ENCODE data around the gene TMEM95.

Gene TMEM95

GRCh38 chr17:7389924-7390910 is 35.3 kb downstream of the TMEM95 start:
- TF ChIP-seq EZH2 (IDR thresholded peaks at IDR 0.05; ENCODE audit: borderline replicate concordance, low read depth, low read length, severe bottlenecking) = no peak
- TF ChIP-seq, protein P1, sequence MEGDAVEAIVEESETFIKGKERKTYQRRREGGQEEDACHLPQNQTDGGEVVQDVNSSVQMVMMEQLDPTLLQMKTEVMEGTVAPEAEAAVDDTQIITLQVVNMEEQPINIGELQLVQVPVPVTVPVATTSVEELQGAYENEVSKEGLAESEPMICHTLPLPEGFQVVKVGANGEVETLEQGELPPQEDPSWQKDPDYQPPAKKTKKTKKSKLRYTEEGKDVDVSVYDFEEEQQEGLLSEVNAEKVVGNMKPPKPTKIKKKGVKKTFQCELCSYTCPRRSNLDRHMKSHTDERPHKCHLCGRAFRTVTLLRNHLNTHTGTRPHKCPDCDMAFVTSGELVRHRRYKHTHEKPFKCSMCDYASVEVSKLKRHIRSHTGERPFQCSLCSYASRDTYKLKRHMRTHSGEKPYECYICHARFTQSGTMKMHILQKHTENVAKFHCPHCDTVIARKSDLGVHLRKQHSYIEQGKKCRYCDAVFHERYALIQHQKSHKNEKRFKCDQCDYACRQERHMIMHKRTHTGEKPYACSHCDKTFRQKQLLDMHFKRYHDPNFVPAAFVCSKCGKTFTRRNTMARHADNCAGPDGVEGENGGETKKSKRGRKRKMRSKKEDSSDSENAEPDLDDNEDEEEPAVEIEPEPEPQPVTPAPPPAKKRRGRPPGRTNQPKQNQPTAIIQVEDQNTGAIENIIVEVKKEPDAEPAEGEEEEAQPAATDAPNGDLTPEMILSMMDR (IDR thresholded peaks at IDR 0.05; ENCODE audit: borderline replicate concordance, extremely low read depth, low read length, poor library complexity, severe bottlenecking) = no peak

DNA sequence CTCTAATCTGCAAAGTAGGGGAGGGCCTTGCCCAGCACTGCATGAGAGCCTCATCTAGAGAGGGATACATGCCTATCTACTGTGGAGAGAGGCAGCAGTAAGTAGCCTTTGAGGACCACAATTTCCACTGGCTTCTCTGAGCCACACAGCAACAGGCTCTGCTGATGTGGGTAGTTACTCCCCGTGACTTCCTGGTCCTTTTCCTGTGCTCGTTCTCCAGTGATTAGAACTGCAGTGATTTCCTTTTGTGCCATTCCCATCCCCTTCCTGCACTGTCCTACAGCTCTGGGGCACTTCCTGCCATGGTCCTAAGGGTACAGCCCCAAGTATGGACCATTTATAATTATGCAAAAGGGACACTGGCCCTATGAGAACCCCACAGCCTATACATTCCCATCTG is 36.4 kb downstream of the TMEM95 start:
- no peaks in the 10 kb centered on the region for H4K20me1 ChIP-seq (ENCODE audit: insufficient read depth, low read length)
- no peak overlapping the region for H3K4me2 ChIP-seq (ENCODE audit: insufficient read depth, low read length)
- ATAC-seq (ENCODE audit: insufficient read depth, low read depth) = no peak
- TF ChIP-seq, protein P1 (IDR thresholded peaks at IDR 0.05; ENCODE audit: borderline replicate concordance, extremely low read depth, low read length, poor library complexity, severe bottlenecking) = no peak
- no peak for TF ChIP-seq EZH2 (IDR thresholded peaks at IDR 0.05; ENCODE audit: borderline replicate concordance, low read depth, low read length, severe bottlenecking)
- H3K27me3 ChIP-seq (ENCODE audit: insufficient read depth, low read length, poor library complexity) = no peaks in the 10 kb centered on the region
- DNase-seq = no peak
- H3K36me3 ChIP-seq (ENCODE audit: insufficient read depth, low read length) = no peaks in the 10 kb centered on the region
- peaks cover 20% of the 10 kb centered on the region for H3K4me1 ChIP-seq (ENCODE audit: insufficient read depth, low read length)
- no peak overlapping the region for H3K27ac ChIP-seq (ENCODE audit: low read length)
- no peak overlapping the region for H3K9ac ChIP-seq (ENCODE audit: low read depth, low read length)
- no peak overlapping the region for H3K4me3 ChIP-seq (ENCODE audit: low read depth in 1 of 2, low read length in 2 of 2)
- H2AFZ ChIP-seq (ENCODE audit: low read depth, low read length) = no peak overlapping the region
- no peaks in the 10 kb centered on the region for H3K79me2 ChIP-seq (ENCODE audit: insufficient read depth, low read length)
- no peaks in the 10 kb centered on the region for H3K9me3 ChIP-seq (ENCODE audit: insufficient read depth, low read length, severe bottlenecking)

More at GRCh38 chr17:7389924-7390910, 35.3 kb downstream of the TMEM95 start:
- H3K36me3 ChIP-seq (ENCODE audit: insufficient read depth, low read length) = no peaks in the 10 kb centered on the region
- H3K27me3 ChIP-seq (ENCODE audit: insufficient read depth, low read length, poor library complexity) = no peaks in the 10 kb centered on the region
- H3K4me2 ChIP-seq (ENCODE audit: insufficient read depth, low read length) = no peak overlapping the region
- H4K20me1 ChIP-seq (ENCODE audit: insufficient read depth, low read length) = no peaks in the 10 kb centered on the region
- DNase-seq (no peak), ATAC-seq (ENCODE audit: insufficient read depth, low read depth) (no peak)
- no peak overlapping the region for H3K4me3 ChIP-seq (ENCODE audit: low read depth in 1 of 2, low read length in 2 of 2)
- peaks cover 19% of the 10 kb centered on the region for H3K4me1 ChIP-seq (ENCODE audit: insufficient read depth, low read length)
- no peaks in the 10 kb centered on the region for H3K9me3 ChIP-seq (ENCODE audit: insufficient read depth, low read length, severe bottlenecking)
- no peak overlapping the region for H2AFZ ChIP-seq (ENCODE audit: low read depth, low read length)
- no peak overlapping the region for H3K9ac ChIP-seq (ENCODE audit: low read depth, low read length)
- H3K27ac ChIP-seq (ENCODE audit: low read length) = no peak overlapping the region
- no peaks in the 10 kb centered on the region for H3K79me2 ChIP-seq (ENCODE audit: insufficient read depth, low read length)

DNA sequence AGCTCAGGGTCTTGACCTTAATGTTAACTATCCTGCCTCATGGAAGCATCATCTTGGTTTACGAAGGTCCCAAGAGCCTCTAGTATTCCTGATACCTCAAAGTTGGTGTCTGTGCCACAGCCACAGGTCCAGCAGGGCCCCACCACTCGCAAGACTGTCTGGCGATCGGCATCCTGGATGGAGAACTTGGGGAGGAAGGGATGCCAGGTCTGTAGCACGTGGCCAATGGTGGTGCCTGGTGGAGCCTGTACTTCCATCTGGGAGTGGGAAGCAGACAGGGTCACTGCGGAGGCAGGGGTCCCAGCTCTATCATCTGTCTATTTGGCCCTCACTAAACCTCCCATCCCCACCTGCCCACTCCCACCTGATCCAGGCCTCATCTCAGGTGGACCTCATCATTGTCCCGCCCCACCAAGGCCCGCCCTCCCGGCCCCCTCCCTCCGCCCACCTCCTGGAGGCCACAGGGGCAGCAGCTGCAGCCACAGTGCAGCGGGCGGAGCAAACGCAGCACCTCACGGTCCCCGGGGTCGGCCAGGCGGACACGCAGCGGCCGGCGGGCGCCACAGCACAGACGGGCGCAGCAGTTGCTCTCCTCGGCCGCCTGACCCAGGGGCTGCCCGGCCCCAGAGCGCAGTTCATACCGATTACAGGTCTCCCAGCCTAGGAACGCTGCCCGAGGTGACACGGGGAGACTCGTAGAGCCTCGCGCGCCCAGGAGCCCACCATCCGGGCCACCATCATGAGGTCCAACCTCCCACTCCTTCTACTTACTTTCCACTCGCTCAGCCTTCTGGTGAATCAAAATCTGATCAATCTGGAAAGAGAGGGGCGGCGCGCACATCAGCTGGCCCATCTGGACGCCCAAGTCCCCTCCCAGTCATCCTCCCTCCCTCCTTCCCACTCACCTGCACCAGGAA is 38.0 kb downstream of the TMEM95 start:
- ATAC-seq (ENCODE audit: insufficient read depth, low read depth) (no peak), DNase-seq (no peak)
- TF ChIP-seq, protein P1 (IDR thresholded peaks at IDR 0.05; ENCODE audit: borderline replicate concordance, extremely low read depth, low read length, poor library complexity, severe bottlenecking) = no peak
- TF ChIP-seq EZH2 (IDR thresholded peaks at IDR 0.05; ENCODE audit: borderline replicate concordance, low read depth, low read length, severe bottlenecking) = no peak
- peaks cover 20% of the 10 kb centered on the region for H3K4me1 ChIP-seq (ENCODE audit: insufficient read depth, low read length)
- no peaks in the 10 kb centered on the region for H3K79me2 ChIP-seq (ENCODE audit: insufficient read depth, low read length)
- H3K4me2 ChIP-seq (ENCODE audit: insufficient read depth, low read length) = peak overlapping the region; percentile 85
- H3K27ac ChIP-seq (ENCODE audit: low read length) = no peak overlapping the region
- H3K4me3 ChIP-seq (ENCODE audit: low read depth in 1 of 2, low read length in 2 of 2) = peak overlapping the region in 1 of 2 experiments; percentile 79; a peak in 2 of 4 replicates
- H3K27me3 ChIP-seq (ENCODE audit: insufficient read depth, low read length, poor library complexity) = no peaks in the 10 kb centered on the region
- peak overlapping the region; percentile 76 for H3K9ac ChIP-seq (ENCODE audit: low read depth, low read length)
- no peaks in the 10 kb centered on the region for H3K9me3 ChIP-seq (ENCODE audit: insufficient read depth, low read length, severe bottlenecking)
- no peaks in the 10 kb centered on the region for H3K36me3 ChIP-seq (ENCODE audit: insufficient read depth, low read length)
- H4K20me1 ChIP-seq (ENCODE audit: insufficient read depth, low read length) = no peaks in the 10 kb centered on the region
- H2AFZ ChIP-seq (ENCODE audit: low read depth, low read length) = peak overlapping the region; percentile 81; the same call in 1 of the 2 replicates

Measured in DND-41 (cell line).